Measurements from ENCODE around the gene HS3ST4. TPM values are rescaled to one million over a fixed set of nuclear protein-coding genes. Genes with fewer than 3 reads are reported as not detected.

Gene HS3ST4
- total and polyA plus RNA-seq, 7 experiments from 2014 or later: not detected

- ATAC-seq (no peak), DNase-seq (no peak)
- Histone ChIP-seq H3K36me3 (ENCODE audit: control insufficient read depth in 2 of 3, insufficient read depth in 3 of 3, low read length in 3 of 3) (no peaks in the 10 kb centered on the region), H3K27ac (ENCODE audit: low read depth, low read length) (no peak overlapping the region), H3K9me3 (ENCODE audit: control insufficient read depth in 2 of 3, low read length in 3 of 3) (no peaks in the 10 kb centered on the region), H3K27me3 (ENCODE audit: control insufficient read depth in 2 of 2, insufficient read depth in 2 of 2, low read length in 2 of 2) (no peaks in the 10 kb centered on the region), H3K4me3 (ENCODE audit: low read length) (no peak overlapping the region), H3K4me1 (ENCODE audit: control insufficient read depth in 2 of 2, insufficient read depth in 2 of 2, low read length in 2 of 2) (no peaks in the 10 kb centered on the region)
- Mint-ChIP-seq H3K27ac (no peak overlapping the region), H3K27me3 (peaks cover 15 to 30% (median 26%) of the 10 kb centered on the region in 5 donors), H3K4me3 (no peak overlapping the region), H3K9me3 (no peaks in the 10 kb centered on the region), H3K36me3 (no peaks in the 10 kb centered on the region), H3K4me1 (no peaks in the 10 kb centered on the region)
- CTCF ChIA-PET: interaction anchor here (0.6 kb wide), 1 partner anchor 555 kb away, joined by 3 read pairs; no protein-coding TSS in a partner anchor
- intact Hi-C loops (cut with micrococcal nuclease): loop anchor here in 1 of 2 donors (10.0 kb wide), 1 partner anchor 1913 kb away; no protein-coding TSS in a partner anchor
- POLR2A ChIA-PET: no interaction called here
Measured at GRCh38 chr16:25832291-25832690, 140.5 kb downstream of the HS3ST4 start.

GRCh38 chr16:25834101-25834500 is 142.3 kb downstream of the HS3ST4 start:
- CTCF ChIA-PET: interaction anchor here (0.7 kb wide), 1 partner anchor 471 kb away, joined by 3 read pairs; no protein-coding TSS in a partner anchor
- no peak overlapping the region for H3K4me3 Mint-ChIP-seq

GRCh38 chr16:25835126-25835525 is 143.4 kb downstream of the HS3ST4 start:
- H3K9me3 ChIP-seq (ENCODE audit: control insufficient read depth in 2 of 3, low read length in 3 of 3): no peaks in the 10 kb centered on the region
- H3K4me1 Mint-ChIP-seq: peaks cover 0 to 5% (median 0%) of the 10 kb centered on the region in 7 donors
- no peak overlapping the region for H3K4me3 Mint-ChIP-seq
- no peak overlapping the region for H3K4me3 ChIP-seq (ENCODE audit: low read length)
- ChIA-PET POLR2A (no interaction called here), CTCF (interaction anchor here (0.5 kb wide), 1 partner anchor 1910 kb away, joined by 4 read pairs; no protein-coding TSS in a partner anchor)
- no peak for DNase-seq
- no peaks in the 10 kb centered on the region for H3K36me3 ChIP-seq (ENCODE audit: control insufficient read depth in 2 of 3, insufficient read depth in 3 of 3, low read length in 3 of 3)
- no peak overlapping the region for H3K27ac ChIP-seq (ENCODE audit: low read depth, low read length)
- no peak for ATAC-seq
- intact Hi-C loops (cut with micrococcal nuclease): loop anchor here in 1 of 2 donors (10.0 kb wide), 1 partner anchor 1910 kb away; no protein-coding TSS in a partner anchor
- no peaks in the 10 kb centered on the region for H3K27me3 ChIP-seq (ENCODE audit: control insufficient read depth in 2 of 2, insufficient read depth in 2 of 2, low read length in 2 of 2)
- H3K27me3 Mint-ChIP-seq: peaks cover 15 to 33% (median 29%) of the 10 kb centered on the region in 5 donors
- no peaks in the 10 kb centered on the region for H3K9me3 Mint-ChIP-seq
- no peaks in the 10 kb centered on the region for H3K36me3 Mint-ChIP-seq
- H3K4me1 ChIP-seq (ENCODE audit: control insufficient read depth in 2 of 2, insufficient read depth in 2 of 2, low read length in 2 of 2): no peaks in the 10 kb centered on the region
- no peak overlapping the region for H3K27ac Mint-ChIP-seq

More at GRCh38 chr16:25834101-25834500, 142.3 kb downstream of the HS3ST4 start:
- ATAC-seq (no peak), DNase-seq (no peak)
- Mint-ChIP-seq H3K27me3 (peaks cover 15 to 35% (median 30%) of the 10 kb centered on the region in 5 donors), H3K27ac (no peak overlapping the region), H3K9me3 (no peaks in the 10 kb centered on the region), H3K4me1 (peaks cover 0 to 5% (median 0%) of the 10 kb centered on the region in 7 donors), H3K36me3 (no peaks in the 10 kb centered on the region)
- H3K4me1 ChIP-seq (ENCODE audit: control insufficient read depth in 2 of 2, insufficient read depth in 2 of 2, low read length in 2 of 2): no peaks in the 10 kb centered on the region
- H3K36me3 ChIP-seq (ENCODE audit: control insufficient read depth in 2 of 3, insufficient read depth in 3 of 3, low read length in 3 of 3): no peaks in the 10 kb centered on the region
- H3K9me3 ChIP-seq (ENCODE audit: control insufficient read depth in 2 of 3, low read length in 3 of 3): no peaks in the 10 kb centered on the region
- no peak overlapping the region for H3K4me3 ChIP-seq (ENCODE audit: low read length)
- intact Hi-C loops (cut with micrococcal nuclease): loop anchor here in 1 of 2 donors (10.0 kb wide), 1 partner anchor 1911 kb away; no protein-coding TSS in a partner anchor
- no peak overlapping the region for H3K27ac ChIP-seq (ENCODE audit: low read depth, low read length)
- H3K27me3 ChIP-seq (ENCODE audit: control insufficient read depth in 2 of 2, insufficient read depth in 2 of 2, low read length in 2 of 2): no peaks in the 10 kb centered on the region
- POLR2A ChIA-PET: no interaction called here

GRCh38 chr16:25838724-25839186 is 147.0 kb downstream of the HS3ST4 start:
- peaks cover 8 to 22% (median 15%) of the 10 kb centered on the region in 5 donors for H3K27me3 Mint-ChIP-seq
- CTCF ChIA-PET: no interaction called here
- H3K4me3 Mint-ChIP-seq: peak overlapping the region in 1 of 10 donors; percentile 8

GRCh38 chr16:25841761-25842160 is 150.0 kb downstream of the HS3ST4 start:
- peaks cover 0 to 3% of the 10 kb centered on the region in 2 donors for H3K27me3 ChIP-seq (ENCODE audit: control insufficient read depth in 2 of 2, insufficient read depth in 2 of 2, low read length in 2 of 2)
- Mint-ChIP-seq H3K27me3 (peaks cover 6 to 29% (median 20%) of the 10 kb centered on the region in 5 donors), H3K4me1 (peaks cover 0 to 5% (median 0%) of the 10 kb centered on the region in 7 donors), H3K36me3 (no peaks in the 10 kb centered on the region), H3K4me3 (no peak overlapping the region), H3K27ac (no peak overlapping the region), H3K9me3 (peaks cover 0 to 5% (median 0%) of the 10 kb centered on the region in 11 donors)
- DNase-seq: no peak
- no peak overlapping the region for H3K27ac ChIP-seq (ENCODE audit: low read depth, low read length)
- ATAC-seq: no peak
- H3K36me3 ChIP-seq (ENCODE audit: control insufficient read depth in 2 of 3, insufficient read depth in 3 of 3, low read length in 3 of 3): no peaks in the 10 kb centered on the region
- ChIA-PET CTCF (interaction anchor here (1.2 kb wide), 1 partner anchor 804 kb away, joined by 3 read pairs; no protein-coding TSS in a partner anchor), POLR2A (no interaction called here)
- H3K4me3 ChIP-seq (ENCODE audit: low read length): no peak overlapping the region
- intact Hi-C loops (cut with micrococcal nuclease): no loop called here
- no peaks in the 10 kb centered on the region for H3K9me3 ChIP-seq (ENCODE audit: control insufficient read depth in 2 of 3, low read length in 3 of 3)
- H3K4me1 ChIP-seq (ENCODE audit: control insufficient read depth in 2 of 2, insufficient read depth in 2 of 2, low read length in 2 of 2): no peaks in the 10 kb centered on the region

More at GRCh38 chr16:25838724-25839186, 147.0 kb downstream of the HS3ST4 start:
- Histone ChIP-seq H3K27ac (ENCODE audit: low read depth, low read length) (no peak overlapping the region), H3K4me3 (ENCODE audit: low read length) (no peak overlapping the region), H3K36me3 (ENCODE audit: control insufficient read depth in 2 of 3, insufficient read depth in 3 of 3, low read length in 3 of 3) (no peaks in the 10 kb centered on the region), H3K4me1 (ENCODE audit: control insufficient read depth in 2 of 2, insufficient read depth in 2 of 2, low read length in 2 of 2) (no peaks in the 10 kb centered on the region), H3K9me3 (ENCODE audit: control insufficient read depth in 2 of 3, low read length in 3 of 3) (no peaks in the 10 kb centered on the region), H3K27me3 (ENCODE audit: control insufficient read depth in 2 of 2, insufficient read depth in 2 of 2, low read length in 2 of 2) (no peaks in the 10 kb centered on the region)
- peak in 8 of 9 donors; percentile 13 to 59 (median 38) for DNase-seq
- no peaks in the 10 kb centered on the region for H3K9me3 Mint-ChIP-seq
- peak; percentile 54 for ATAC-seq
- no peaks in the 10 kb centered on the region for H3K36me3 Mint-ChIP-seq
- H3K27ac Mint-ChIP-seq: no peak overlapping the region
- intact Hi-C loops (cut with micrococcal nuclease): loop anchor here (1.0 to 10.0 kb wide), 3 partner anchors 957 to 1906 kb away; no protein-coding TSS in a partner anchor
- POLR2A ChIA-PET: no interaction called here
- peaks cover 0 to 5% (median 0%) of the 10 kb centered on the region in 7 donors for H3K4me1 Mint-ChIP-seq

- Histone ChIP-seq H3K36me3 (ENCODE audit: control insufficient read depth in 2 of 3, insufficient read depth in 3 of 3, low read length in 3 of 3) (no peaks in the 10 kb centered on the region), H3K4me3 (ENCODE audit: low read length) (no peak overlapping the region), H3K27ac (ENCODE audit: low read depth, low read length) (no peak overlapping the region), H3K4me1 (ENCODE audit: control insufficient read depth in 2 of 2, insufficient read depth in 2 of 2, low read length in 2 of 2) (no peaks in the 10 kb centered on the region), H3K9me3 (ENCODE audit: control insufficient read depth in 2 of 3, low read length in 3 of 3) (no peaks in the 10 kb centered on the region), H3K27me3 (ENCODE audit: control insufficient read depth in 2 of 2, insufficient read depth in 2 of 2, low read length in 2 of 2) (peaks cover 0 to 7% of the 10 kb centered on the region in 2 donors)
- ChIA-PET CTCF (interaction anchor here (0.7 kb wide), 1 partner anchor 62 kb away, joined by 3 read pairs; no protein-coding TSS in a partner anchor), POLR2A (no interaction called here)
- DNase-seq (no peak), ATAC-seq (no peak)
- Mint-ChIP-seq H3K27me3 (peaks cover 2 to 37% (median 12%) of the 10 kb centered on the region in 5 donors), H3K36me3 (no peaks in the 10 kb centered on the region), H3K9me3 (peaks cover 0 to 5% (median 0%) of the 10 kb centered on the region in 11 donors), H3K4me1 (no peaks in the 10 kb centered on the region), H3K4me3 (no peak overlapping the region), H3K27ac (no peak overlapping the region)
- intact Hi-C loops (cut with micrococcal nuclease): no loop called here
Measured at GRCh38 chr16:25845901-25846300, 154.1 kb downstream of the HS3ST4 start.

Measured in naive thymus-derived CD4-positive, alpha-beta T cell (primary cell).